HepG2 (cell line): ENCODE results near the gene NUBP2. TPM values are rescaled to one million over a fixed set of nuclear protein-coding genes. Genes with fewer than 3 reads are reported as not detected.
A peak's percentile ranks its signal among the peaks of the same experiment; 100 is the strongest.

Source experiments
- EEA1 ChIP-seq: sonication (generic); formaldehyde crosslinking; IDR thresholded peaks from 2 replicates; pipeline ENCODE4 v1.5.1; 2020; ENCODE audit warnings: mild to moderate bottlenecking, missing genetic modification reagents, borderline replicate concordance
- HMG20B ChIP-seq: conservative IDR thresholded peaks from 2 replicates; pipeline ENCODE4 v1.6.1; 2016; ENCODE audit warnings: missing genetic modification reagents, missing compliant biosample characterization
- JARID2 ChIP-seq: sonication (generic); formaldehyde crosslinking; IDR thresholded peaks from 2 replicates; pipeline ENCODE4 v1.8.1; 2023; ENCODE audit warnings: missing genetic modification reagents, inconsistent platforms; ENCODE audit not compliant: insufficient replicate concordance
- KMT2A ChIP-seq: sonication (generic); formaldehyde crosslinking; IDR thresholded peaks from 2 replicates; pipeline ENCODE4 v1.4.0; 2020; ENCODE audit warnings: missing genetic modification reagents
- MED13 ChIP-seq: sonication (generic); formaldehyde crosslinking; IDR thresholded peaks from 2 replicates; pipeline ENCODE4 v1.5.0; 2020; ENCODE audit warnings: missing genetic modification reagents
- MEIS2 ChIP-seq: sonication (generic); formaldehyde crosslinking; IDR thresholded peaks from 2 replicates; pipeline ENCODE4 v1.9.0; 2021; ENCODE audit warnings: mild to moderate bottlenecking, missing genetic modification reagents
- PAX8 ChIP-seq: sonication (generic); formaldehyde crosslinking; IDR thresholded peaks from 2 replicates; pipeline ENCODE4 v1.8.0; 2022; ENCODE audit warnings: mild to moderate bottlenecking, missing genetic modification reagents, borderline replicate concordance
- POLR2AphosphoS5 ChIP-seq: IDR thresholded peaks from 2 replicates; pipeline ENCODE4 v1.6.1; 2012; ENCODE audit warnings: low read depth, low read length
- SAP130 ChIP-seq: IDR thresholded peaks from 2 replicates; pipeline ENCODE4 v1.6.1; 2016; ENCODE audit warnings: low read depth
- XBP1 ChIP-seq: sonication (generic); formaldehyde crosslinking; IDR thresholded peaks from 2 replicates; pipeline ENCODE4 v1.5.0; 2020; ENCODE audit warnings: missing genetic modification reagents
- ZFYVE20 ChIP-seq: sonication (generic); formaldehyde crosslinking; IDR thresholded peaks from 2 replicates; pipeline ENCODE4 v1.8.0; 2023; ENCODE audit warnings: low read depth, mild to moderate bottlenecking, moderate library complexity, missing genetic modification reagents, borderline replicate concordance
- ZNF746 ChIP-seq: sonication (generic); formaldehyde crosslinking; IDR thresholded peaks from 2 replicates; pipeline ENCODE4 v1.8.0; 2022; ENCODE audit warnings: mild to moderate bottlenecking, missing genetic modification reagents
- polyA plus RNA-seq, 8 experiments: library from polyadenylated mRNA; depleted of rRNA in 3 of 8; stranded (reverse) in 7 of 8; unstranded in 1 of 8; fragments of >200 nt; fragmentation: Illumina TruSeq in 4 of 8; extraction: Trizol in 4 of 8; gene quantifications; 2 replicates each; pipeline versions ENCODE4 v1.2.1 to v1.2.3, GENCODE V29; 2011 to 2016; ENCODE audit warnings: low read depth in 4 of 8, missing spikeins in 1 of 8, mixed read lengths in 1 of 8; ENCODE audit not compliant: insufficient read depth in 1 of 8
- total RNA-seq, 5 experiments: library from RNA; depleted of rRNA; stranded (reverse); fragments of >200 nt; fragmentation: Illumina TruSeq; extraction: Trizol; gene quantifications; 2 replicates each; pipeline ENCODE4 v1.2.3, GENCODE V29; 2016; ENCODE audit warnings: low read depth in 1 of 5
- TF ChIP-seq, protein P1 (sequence below): sonication (generic); formaldehyde crosslinking; IDR thresholded peaks from one replicate; pipeline ENCODE4 v1.5.1; 2020; ENCODE audit warnings: mild to moderate bottlenecking, missing genetic modification reagents; ENCODE audit errors: not compliant biosample characterization
- TF ChIP-seq, protein P2 (sequence below): sonication (generic); formaldehyde crosslinking; IDR thresholded peaks from 2 replicates; pipeline ENCODE4 v1.5.1; 2020; ENCODE audit warnings: mild to moderate bottlenecking, missing genetic modification reagents, moderate library complexity
- TF ChIP-seq, protein P3 (sequence below): sonication (generic); formaldehyde crosslinking; IDR thresholded peaks from 2 replicates; pipeline ENCODE4 v1.8.1; 2023; ENCODE audit warnings: mild to moderate bottlenecking, moderate library complexity, missing genetic modification reagents

The NUBP2 gene
- total and polyA plus RNA-seq, 2 of the 13 experiments (the other 11 are each of a cell fraction or from before 2014, with no cell fraction given) = 25.7 to 61.5 TPM

DNA sequence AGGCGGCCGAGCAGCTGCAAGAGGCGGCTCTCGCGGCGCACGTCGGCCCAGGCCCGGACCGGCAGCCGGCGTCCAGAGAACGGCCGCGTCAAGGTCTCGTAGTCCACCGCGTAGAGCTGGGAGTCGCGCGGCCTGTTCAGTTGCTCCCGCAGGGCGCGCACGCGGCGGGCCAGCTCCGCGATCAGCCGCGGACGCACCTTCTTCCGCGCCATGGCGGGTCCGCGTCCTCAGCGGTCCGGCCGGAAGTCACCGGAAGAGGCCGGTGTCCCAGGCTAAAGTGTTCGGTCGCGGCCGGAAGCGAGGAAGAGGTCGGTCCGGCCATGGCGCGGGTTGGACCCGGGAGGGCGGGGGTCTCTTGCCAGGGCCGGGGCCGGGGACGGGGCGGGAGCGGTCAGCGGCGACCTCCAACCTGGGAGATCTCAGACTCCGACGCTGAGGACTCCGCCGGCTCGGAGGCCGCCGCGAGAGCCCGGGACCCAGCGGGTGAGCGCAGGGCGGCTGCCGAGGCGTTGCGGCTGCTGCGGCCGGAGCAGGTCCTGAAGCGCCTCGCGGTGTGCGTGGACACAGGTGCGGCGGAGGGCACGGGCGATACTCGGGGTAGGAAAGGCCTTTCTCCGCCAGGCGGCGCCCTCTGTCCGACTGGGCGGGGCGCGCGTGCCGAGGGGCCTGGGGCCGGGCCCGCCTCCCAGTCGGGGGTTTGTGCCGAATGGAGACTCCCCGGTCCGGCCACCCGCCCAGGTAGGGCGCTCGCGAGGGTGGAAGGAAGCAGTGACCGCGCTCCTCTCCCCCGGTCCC lies 9.7 kb upstream of the NUBP2 start, which contains the start of gene MRPS34 (continued):
- TF ChIP-seq, protein P1, sequence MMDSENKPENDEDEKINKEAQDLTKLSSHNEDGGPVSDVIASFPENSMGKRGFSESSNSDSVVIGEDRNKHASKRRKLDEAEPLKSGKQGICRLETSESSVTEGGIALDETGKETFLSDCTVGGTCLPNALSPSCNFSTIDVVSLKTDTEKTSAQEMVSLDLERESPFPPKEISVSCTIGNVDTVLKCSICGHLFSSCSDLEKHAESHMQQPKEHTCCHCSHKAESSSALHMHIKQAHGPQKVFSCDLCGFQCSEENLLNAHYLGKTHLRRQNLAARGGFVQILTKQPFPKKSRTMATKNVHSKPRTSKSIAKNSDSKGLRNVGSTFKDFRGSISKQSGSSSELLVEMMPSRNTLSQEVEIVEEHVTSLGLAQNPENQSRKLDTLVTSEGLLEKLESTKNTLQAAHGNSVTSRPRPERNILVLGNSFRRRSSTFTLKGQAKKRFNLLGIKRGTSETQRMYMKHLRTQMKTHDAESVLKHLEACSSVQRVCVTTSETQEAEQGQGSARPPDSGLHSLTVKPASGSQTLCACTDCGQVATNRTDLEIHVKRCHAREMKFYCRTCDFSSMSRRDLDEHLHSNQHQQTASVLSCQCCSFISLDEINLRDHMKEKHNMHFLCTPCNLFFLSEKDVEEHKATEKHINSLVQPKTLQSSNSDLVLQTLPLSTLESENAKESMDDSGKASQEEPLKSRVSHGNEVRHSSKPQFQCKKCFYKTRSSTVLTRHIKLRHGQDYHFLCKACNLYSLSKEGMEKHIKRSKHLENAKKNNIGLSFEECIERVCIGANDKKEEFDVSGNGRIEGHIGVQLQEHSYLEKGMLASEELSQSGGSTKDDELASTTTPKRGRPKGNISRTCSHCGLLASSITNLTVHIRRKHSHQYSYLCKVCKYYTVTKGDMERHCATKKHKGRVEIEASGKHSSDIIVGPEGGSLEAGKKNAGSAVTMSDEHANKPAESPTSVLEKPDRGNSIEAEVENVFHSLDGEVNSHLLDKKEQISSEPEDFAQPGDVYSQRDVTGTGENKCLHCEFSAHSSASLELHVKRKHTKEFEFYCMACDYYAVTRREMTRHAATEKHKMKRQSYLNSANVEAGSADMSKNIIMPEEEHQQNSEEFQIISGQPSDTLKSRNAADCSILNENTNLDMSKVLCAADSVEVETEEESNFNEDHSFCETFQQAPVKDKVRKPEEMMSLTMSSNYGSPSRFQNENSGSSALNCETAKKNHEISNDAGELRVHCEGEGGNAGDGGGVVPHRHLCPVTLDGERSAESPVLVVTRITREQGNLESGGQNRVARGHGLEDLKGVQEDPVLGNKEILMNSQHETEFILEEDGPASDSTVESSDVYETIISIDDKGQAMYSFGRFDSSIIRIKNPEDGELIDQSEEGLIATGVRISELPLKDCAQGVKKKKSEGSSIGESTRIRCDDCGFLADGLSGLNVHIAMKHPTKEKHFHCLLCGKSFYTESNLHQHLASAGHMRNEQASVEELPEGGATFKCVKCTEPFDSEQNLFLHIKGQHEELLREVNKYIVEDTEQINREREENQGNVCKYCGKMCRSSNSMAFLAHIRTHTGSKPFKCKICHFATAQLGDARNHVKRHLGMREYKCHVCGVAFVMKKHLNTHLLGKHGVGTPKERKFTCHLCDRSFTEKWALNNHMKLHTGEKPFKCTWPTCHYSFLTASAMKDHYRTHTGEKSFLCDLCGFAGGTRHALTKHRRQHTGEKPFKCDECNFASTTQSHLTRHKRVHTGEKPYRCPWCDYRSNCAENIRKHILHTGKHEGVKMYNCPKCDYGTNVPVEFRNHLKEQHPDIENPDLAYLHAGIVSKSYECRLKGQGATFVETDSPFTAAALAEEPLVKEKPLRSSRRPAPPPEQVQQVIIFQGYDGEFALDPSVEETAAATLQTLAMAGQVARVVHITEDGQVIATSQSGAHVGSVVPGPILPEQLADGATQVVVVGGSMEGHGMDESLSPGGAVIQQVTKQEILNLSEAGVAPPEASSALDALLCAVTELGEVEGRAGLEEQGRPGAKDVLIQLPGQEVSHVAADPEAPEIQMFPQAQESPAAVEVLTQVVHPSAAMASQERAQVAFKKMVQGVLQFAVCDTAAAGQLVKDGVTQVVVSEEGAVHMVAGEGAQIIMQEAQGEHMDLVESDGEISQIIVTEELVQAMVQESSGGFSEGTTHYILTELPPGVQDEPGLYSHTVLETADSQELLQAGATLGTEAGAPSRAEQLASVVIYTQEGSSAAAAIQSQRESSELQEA (CRISPR knock-in tag) = no peak
- TF ChIP-seq EEA1 (CRISPR knock-in tag) = no peak
- peak; percentile 23; the same call in 1 of the 2 replicates for TF ChIP-seq MEIS2 (CRISPR knock-in tag)
- TF ChIP-seq POLR2AphosphoS5 = peak; percentile 78
- TF ChIP-seq PAX8 (CRISPR knock-in tag) = 0 out of 2 replicates have a peak, but pooled peaks have one; percentile 46
- no peak for TF ChIP-seq JARID2 (CRISPR knock-in tag)
- peak; percentile 71; the same call in 1 of the 2 replicates for TF ChIP-seq ZNF746 (CRISPR knock-in tag)
- no peak for TF ChIP-seq ZFYVE20 (CRISPR knock-in tag)
- TF ChIP-seq, protein P2, sequence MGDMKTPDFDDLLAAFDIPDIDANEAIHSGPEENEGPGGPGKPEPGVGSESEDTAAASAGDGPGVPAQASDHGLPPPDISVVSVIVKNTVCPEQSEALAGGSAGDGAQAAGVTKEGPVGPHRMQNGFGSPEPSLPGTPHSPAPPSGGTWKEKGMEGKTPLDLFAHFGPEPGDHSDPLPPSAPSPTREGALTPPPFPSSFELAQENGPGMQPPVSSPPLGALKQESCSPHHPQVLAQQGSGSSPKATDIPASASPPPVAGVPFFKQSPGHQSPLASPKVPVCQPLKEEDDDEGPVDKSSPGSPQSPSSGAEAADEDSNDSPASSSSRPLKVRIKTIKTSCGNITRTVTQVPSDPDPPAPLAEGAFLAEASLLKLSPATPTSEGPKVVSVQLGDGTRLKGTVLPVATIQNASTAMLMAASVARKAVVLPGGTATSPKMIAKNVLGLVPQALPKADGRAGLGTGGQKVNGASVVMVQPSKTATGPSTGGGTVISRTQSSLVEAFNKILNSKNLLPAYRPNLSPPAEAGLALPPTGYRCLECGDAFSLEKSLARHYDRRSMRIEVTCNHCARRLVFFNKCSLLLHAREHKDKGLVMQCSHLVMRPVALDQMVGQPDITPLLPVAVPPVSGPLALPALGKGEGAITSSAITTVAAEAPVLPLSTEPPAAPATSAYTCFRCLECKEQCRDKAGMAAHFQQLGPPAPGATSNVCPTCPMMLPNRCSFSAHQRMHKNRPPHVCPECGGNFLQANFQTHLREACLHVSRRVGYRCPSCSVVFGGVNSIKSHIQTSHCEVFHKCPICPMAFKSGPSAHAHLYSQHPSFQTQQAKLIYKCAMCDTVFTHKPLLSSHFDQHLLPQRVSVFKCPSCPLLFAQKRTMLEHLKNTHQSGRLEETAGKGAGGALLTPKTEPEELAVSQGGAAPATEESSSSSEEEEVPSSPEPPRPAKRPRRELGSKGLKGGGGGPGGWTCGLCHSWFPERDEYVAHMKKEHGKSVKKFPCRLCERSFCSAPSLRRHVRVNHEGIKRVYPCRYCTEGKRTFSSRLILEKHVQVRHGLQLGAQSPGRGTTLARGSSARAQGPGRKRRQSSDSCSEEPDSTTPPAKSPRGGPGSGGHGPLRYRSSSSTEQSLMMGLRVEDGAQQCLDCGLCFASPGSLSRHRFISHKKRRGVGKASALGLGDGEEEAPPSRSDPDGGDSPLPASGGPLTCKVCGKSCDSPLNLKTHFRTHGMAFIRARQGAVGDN (CRISPR knock-in tag) = peak; percentile 87
- TF ChIP-seq MED13 (CRISPR knock-in tag) = peak; percentile 74; the same call in 1 of the 2 replicates
- TF ChIP-seq, protein P3, sequence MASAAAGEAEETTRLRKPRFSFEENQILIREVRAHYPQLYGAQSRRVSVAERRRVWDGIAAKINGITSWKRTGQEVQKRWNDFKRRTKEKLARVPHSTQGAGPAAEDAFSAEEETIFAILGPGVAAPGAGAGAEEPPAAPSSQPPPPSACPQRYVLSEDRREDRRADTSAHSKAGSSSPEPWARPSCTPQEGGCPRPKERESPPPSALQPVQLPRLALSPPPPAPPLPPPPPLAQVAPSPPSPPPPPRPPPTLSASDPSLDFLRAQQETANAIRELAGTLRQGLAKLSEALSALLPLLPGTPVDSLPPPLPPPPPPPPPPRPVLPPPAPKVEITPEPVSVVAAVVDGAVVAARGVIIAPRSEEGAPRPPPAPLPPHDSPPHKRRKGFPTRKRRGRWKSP (CRISPR knock-in tag) = peak; percentile 50
- peak; percentile 87 for TF ChIP-seq SAP130
- TF ChIP-seq HMG20B = 0 out of 2 replicates have a peak, but pooled peaks have one; percentile 38
- TF ChIP-seq KMT2A (CRISPR knock-in tag) = peak; percentile 96
- no peak for TF ChIP-seq XBP1
